Neural cell (in vitro differentiated cells): Measurements from ENCODE around the gene BCL2L12.

ENCODE experiments used
- CTCF ChIP-seq: fragments of 450-650 bp; IDR thresholded peaks from 2 replicates; pipeline ENCODE4 v1.5.1; 2014; ENCODE audit warnings: antibody characterized with exemption, mild to moderate bottlenecking, moderate library complexity; ENCODE audit not compliant: poor library complexity, severe bottlenecking
- POLR2AphosphoS5 ChIP-seq: IDR thresholded peaks from 2 replicates; pipeline ENCODE4 v1.6.1; 2012
- RAD21 ChIP-seq: fragments of 450-650 bp; conservative IDR thresholded peaks from 2 replicates; pipeline ENCODE4 v1.6.1; 2014; ENCODE audit warnings: antibody characterized with exemption, mild to moderate bottlenecking, moderate library complexity

DNA sequence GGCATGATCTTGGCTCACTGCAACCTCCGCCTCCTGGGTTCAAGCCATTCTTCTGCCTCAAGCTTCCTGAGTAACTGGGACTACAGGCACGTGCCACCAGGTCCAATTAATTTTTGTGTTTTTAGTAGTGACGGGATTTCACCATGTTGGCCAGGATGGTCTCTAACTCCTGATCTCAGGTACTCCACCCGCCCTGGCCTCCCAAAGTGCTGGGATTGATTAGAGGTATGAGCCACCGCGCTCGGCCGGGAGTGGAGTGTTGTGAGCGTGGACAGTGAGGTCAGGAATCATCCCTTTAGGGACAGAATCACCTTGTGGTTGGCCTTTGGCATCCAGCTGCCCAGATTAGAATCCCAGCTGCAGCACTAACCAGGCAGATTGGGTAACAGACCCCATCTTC, 36.1 kb upstream of the BCL2L12 start:
- no peak for TF ChIP-seq CTCF
- TF ChIP-seq POLR2AphosphoS5, result no peak
- TF ChIP-seq RAD21, result no peak
